HepG2 (cell line): ENCODE measurements around the gene RPS6KA2. TPM values are rescaled to one million over a fixed set of nuclear protein-coding genes. Genes with fewer than 3 reads are reported as not detected.

Experiments used
- CBX2 ChIP-seq, 2 experiments: fragments of 200-600 bp in 1 of 2; sonication (generic); formaldehyde crosslinking in 1 of 2; IDR thresholded peaks; 2 replicates each; pipeline versions ENCODE4 v1.7.0 to v1.8.1; 2018 to 2022; ENCODE audit warnings: low read depth in 2 of 2, low read length in 1 of 2, mild to moderate bottlenecking in 1 of 2, missing genetic modification reagents in 1 of 2
- FIP1L1 ChIP-seq: fragments of 200-400 bp; formaldehyde crosslinking; IDR thresholded peaks from 2 replicates; pipeline ENCODE4 v1.6.1; 2018; ENCODE audit warnings: low read depth, mild to moderate bottlenecking, low read length, moderate library complexity, borderline replicate concordance; ENCODE audit not compliant: insufficient read depth
- LCORL ChIP-seq, 2 experiments: fragments of 450-650 bp in 1 of 2; sonication (generic) in 1 of 2; formaldehyde crosslinking in 1 of 2; IDR thresholded peaks; 2 replicates each; pipeline versions ENCODE4 v1.5.0 to v1.6.1; 2017 to 2020; ENCODE audit warnings: antibody characterized with exemption in 1 of 2, missing genetic modification reagents in 1 of 2
- PCBP1 ChIP-seq: fragments of 200-400 bp; formaldehyde crosslinking; IDR thresholded peaks from 2 replicates; pipeline ENCODE4 v1.6.1; 2017; ENCODE audit warnings: mild to moderate bottlenecking, low read depth, low read length, borderline replicate concordance
- PHB2 ChIP-seq: fragments of 450-650 bp; IDR thresholded peaks from 2 replicates; pipeline ENCODE4 v1.6.1; 2018; ENCODE audit not compliant: partially characterized antibody
- PHF21A ChIP-seq: sonication (generic); formaldehyde crosslinking; IDR thresholded peaks from 2 replicates; pipeline ENCODE4 v1.5.0; 2020; ENCODE audit warnings: mild to moderate bottlenecking, missing genetic modification reagents
- POLR2G ChIP-seq: fragments of 200-400 bp; formaldehyde crosslinking; IDR thresholded peaks from 2 replicates; pipeline ENCODE4 v1.6.1; 2018; ENCODE audit warnings: mild to moderate bottlenecking, low read depth, low read length, moderate library complexity
- RAD21 ChIP-seq: fragments of 450-650 bp; formaldehyde crosslinking; IDR thresholded peaks from 2 replicates; pipeline ENCODE4 v1.5.0; 2020; ENCODE audit warnings: mild to moderate bottlenecking
- SOX13 ChIP-seq, 3 experiments: fragments of 450-650 bp in 1 of 3; sonication (generic) in 1 of 3; formaldehyde crosslinking in 1 of 3; IDR thresholded peaks in 2 of 3; conservative IDR thresholded peaks in 1 of 3; 2 replicates each; pipeline versions ENCODE4 v1.5.0 to v1.6.1; 2016 to 2020; ENCODE audit warnings: antibody characterized with exemption in 1 of 3, mild to moderate bottlenecking in 1 of 3, missing compliant biosample characterization in 1 of 3, missing genetic modification reagents in 1 of 3, moderate library complexity in 1 of 3
- SP5 ChIP-seq: IDR thresholded peaks from 2 replicates; pipeline ENCODE4 v1.6.1; 2016; ENCODE audit warnings: low read depth, borderline replicate concordance
- TOPORS ChIP-seq: sonication (generic); formaldehyde crosslinking; IDR thresholded peaks from 2 replicates; pipeline ENCODE4 v1.8.0; 2023; ENCODE audit warnings: mild to moderate bottlenecking, missing genetic modification reagents
- ZFP62 ChIP-seq: sonication (generic); formaldehyde crosslinking; IDR thresholded peaks from 2 replicates; pipeline ENCODE4 v1.4.0; 2020; ENCODE audit warnings: missing genetic modification reagents
- ZFY ChIP-seq: sonication (generic); formaldehyde crosslinking; IDR thresholded peaks from 2 replicates; pipeline ENCODE4 v1.4.0; 2020; ENCODE audit warnings: missing genetic modification reagents
- ZNF230 ChIP-seq: sonication (generic); formaldehyde crosslinking; IDR thresholded peaks from 2 replicates; pipeline ENCODE4 v1.4.0; 2020; ENCODE audit warnings: mild to moderate bottlenecking, missing genetic modification reagents
- ZNF382 ChIP-seq: sonication (generic); formaldehyde crosslinking; IDR thresholded peaks from 2 replicates; pipeline ENCODE4 v1.5.0; 2020; ENCODE audit warnings: missing genetic modification reagents, mild to moderate bottlenecking, borderline replicate concordance
- ZNF746 ChIP-seq: sonication (generic); formaldehyde crosslinking; IDR thresholded peaks from 2 replicates; pipeline ENCODE4 v1.8.0; 2022; ENCODE audit warnings: mild to moderate bottlenecking, missing genetic modification reagents
- ZNF878 ChIP-seq: sonication (generic); formaldehyde crosslinking; IDR thresholded peaks from 2 replicates; pipeline ENCODE4 v1.8.1; 2023; ENCODE audit warnings: mild to moderate bottlenecking, missing genetic modification reagents, moderate library complexity
- polyA plus RNA-seq, 8 experiments: library from polyadenylated mRNA; depleted of rRNA in 3 of 8; stranded (reverse) in 7 of 8; unstranded in 1 of 8; fragments of >200 nt; fragmentation: Illumina TruSeq in 4 of 8; extraction: Trizol in 4 of 8; gene quantifications; 2 replicates each; pipeline versions ENCODE4 v1.2.1 to v1.2.3, GENCODE V29; 2011 to 2016; ENCODE audit warnings: low read depth in 4 of 8, missing spikeins in 1 of 8, mixed read lengths in 1 of 8; ENCODE audit not compliant: insufficient read depth in 1 of 8
- total RNA-seq, 5 experiments: library from RNA; depleted of rRNA; stranded (reverse); fragments of >200 nt; fragmentation: Illumina TruSeq; extraction: Trizol; gene quantifications; 2 replicates each; pipeline ENCODE4 v1.2.3, GENCODE V29; 2016; ENCODE audit warnings: low read depth in 1 of 5
- TF ChIP-seq, protein P1 (sequence below): IDR thresholded peaks from 2 replicates; pipeline ENCODE4 v1.6.1; 2016; ENCODE audit warnings: missing compliant biosample characterization, missing genetic modification reagents, borderline replicate concordance
- TF ChIP-seq, protein P2 (sequence below): sonication (generic); formaldehyde crosslinking; IDR thresholded peaks from 2 replicates; pipeline ENCODE4 v1.8.0; 2022; ENCODE audit warnings: mild to moderate bottlenecking, missing genetic modification reagents, moderate library complexity
- TF ChIP-seq, protein P3 (sequence below): sonication (generic); formaldehyde crosslinking; IDR thresholded peaks from 2 replicates; pipeline ENCODE4 v1.5.1; 2020; ENCODE audit warnings: missing genetic modification reagents, mild to moderate bottlenecking, borderline replicate concordance
- TF ChIP-seq, protein P4 (sequence below): IDR thresholded peaks from 2 replicates; pipeline ENCODE4 v1.6.1; 2016; ENCODE audit warnings: missing genetic modification reagents, missing compliant biosample characterization
- TF ChIP-seq, protein P5 (sequence below): IDR thresholded peaks from 2 replicates; pipeline ENCODE4 v1.6.1; 2016; ENCODE audit warnings: low read depth, control low read depth

RPS6KA2 gene
- total and polyA plus RNA-seq, 2 of the 13 experiments (the other 11 are each of a cell fraction or from before 2014, with no cell fraction given), result 0.22 to 0.38 TPM

DNA sequence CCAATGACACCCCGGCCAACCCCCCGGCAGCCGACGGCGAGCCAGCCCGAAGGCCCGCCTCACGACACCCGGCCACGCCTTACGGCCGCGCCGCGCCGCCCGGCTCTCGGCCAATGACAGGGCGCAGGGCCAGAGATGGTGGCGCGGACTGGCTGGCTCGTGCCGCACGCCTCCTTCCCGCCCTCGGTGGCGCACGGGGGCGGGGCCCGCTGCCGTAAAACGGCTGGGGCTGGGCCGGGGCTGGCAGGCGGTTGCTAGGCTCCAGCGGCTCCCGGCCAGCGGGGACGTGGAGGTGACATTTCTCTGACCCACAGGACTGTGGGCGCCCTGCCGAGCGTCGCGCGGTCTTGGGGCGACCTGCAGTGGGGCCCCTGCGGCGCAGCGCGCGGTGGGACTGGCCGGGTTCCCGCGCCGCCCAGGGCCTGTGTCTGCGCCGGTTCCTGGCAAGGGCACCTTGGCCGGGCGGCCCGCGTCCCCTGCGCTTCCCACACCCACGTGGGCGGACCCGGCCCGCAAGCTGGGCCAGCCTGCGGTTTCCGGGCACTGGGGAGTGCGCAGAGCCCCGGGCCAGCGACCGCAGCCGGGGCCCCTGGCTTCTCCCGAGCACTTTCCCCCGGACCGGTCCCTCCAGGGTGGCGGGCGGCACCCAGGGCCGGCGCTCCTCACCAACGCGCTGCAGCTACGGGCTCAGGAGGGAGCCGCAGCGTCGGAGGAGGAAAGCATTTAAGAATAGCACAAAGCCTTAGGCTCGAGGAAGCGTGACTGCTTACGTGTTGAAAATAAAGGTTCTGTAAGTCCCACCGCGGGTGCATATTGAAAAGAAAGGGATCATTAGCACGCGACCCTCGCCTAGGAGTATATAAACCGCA is 243.9 kb downstream of the RPS6KA2 start, which contains the start of gene MPC1 (continued):
- TF ChIP-seq ZNF746 (no peak), ZFP62 (CRISPR knock-in tag) (no peak), SP5 (CRISPR knock-in tag) (peak; percentile 84), TOPORS (CRISPR knock-in tag) (peak; percentile 86; the same call in 1 of the 2 replicates), ZNF878 (CRISPR knock-in tag) (no peak; the same call in 1 of the 2 replicates), FIP1L1 (no peak), PCBP1 (no peak), RAD21 (CRISPR knock-in tag) (peak; percentile 65), PHB2 (no peak), ZNF382 (no peak), LCORL (IDR thresholded peaks at IDR 0.05) (no peak), LCORL (CRISPR knock-in tag; IDR thresholded peaks at IDR 0.05) (0 out of 2 replicates have a peak, but pooled peaks have one; percentile 16), ZFY (peak; percentile 89), POLR2G (peak; percentile 94), PHF21A (peak; percentile 85), CBX2 (IDR thresholded peaks at IDR 0.05; ENCODE audit: low read depth, low read length) (no peak), CBX2 (CRISPR knock-in tag; IDR thresholded peaks at IDR 0.05; ENCODE audit: low read depth) (peak; percentile 91; the same call in 1 of the 2 replicates), ZNF230 (CRISPR knock-in tag) (no peak), SOX13 (IDR thresholded peaks at IDR 0.05) (no peak; the same call in 1 of the 2 replicates), SOX13 (CRISPR knock-in tag; conservative IDR thresholded peaks at IDR 0.05 in 1 of 2, IDR thresholded peaks at IDR 0.05 in 1 of 2) (no peak)
- TF ChIP-seq, protein P1, sequence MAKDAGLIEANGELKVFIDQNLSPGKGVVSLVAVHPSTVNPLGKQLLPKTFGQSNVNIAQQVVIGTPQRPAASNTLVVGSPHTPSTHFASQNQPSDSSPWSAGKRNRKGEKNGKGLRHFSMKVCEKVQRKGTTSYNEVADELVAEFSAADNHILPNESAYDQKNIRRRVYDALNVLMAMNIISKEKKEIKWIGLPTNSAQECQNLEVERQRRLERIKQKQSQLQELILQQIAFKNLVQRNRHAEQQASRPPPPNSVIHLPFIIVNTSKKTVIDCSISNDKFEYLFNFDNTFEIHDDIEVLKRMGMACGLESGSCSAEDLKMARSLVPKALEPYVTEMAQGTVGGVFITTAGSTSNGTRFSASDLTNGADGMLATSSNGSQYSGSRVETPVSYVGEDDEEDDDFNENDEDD (CRISPR knock-in tag), result peak; percentile 99
- TF ChIP-seq, protein P2, sequence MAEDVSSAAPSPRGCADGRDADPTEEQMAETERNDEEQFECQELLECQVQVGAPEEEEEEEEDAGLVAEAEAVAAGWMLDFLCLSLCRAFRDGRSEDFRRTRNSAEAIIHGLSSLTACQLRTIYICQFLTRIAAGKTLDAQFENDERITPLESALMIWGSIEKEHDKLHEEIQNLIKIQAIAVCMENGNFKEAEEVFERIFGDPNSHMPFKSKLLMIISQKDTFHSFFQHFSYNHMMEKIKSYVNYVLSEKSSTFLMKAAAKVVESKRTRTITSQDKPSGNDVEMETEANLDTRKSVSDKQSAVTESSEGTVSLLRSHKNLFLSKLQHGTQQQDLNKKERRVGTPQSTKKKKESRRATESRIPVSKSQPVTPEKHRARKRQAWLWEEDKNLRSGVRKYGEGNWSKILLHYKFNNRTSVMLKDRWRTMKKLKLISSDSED (CRISPR knock-in tag), result peak; percentile 42; the same call in 1 of the 2 replicates
- TF ChIP-seq, protein P3, sequence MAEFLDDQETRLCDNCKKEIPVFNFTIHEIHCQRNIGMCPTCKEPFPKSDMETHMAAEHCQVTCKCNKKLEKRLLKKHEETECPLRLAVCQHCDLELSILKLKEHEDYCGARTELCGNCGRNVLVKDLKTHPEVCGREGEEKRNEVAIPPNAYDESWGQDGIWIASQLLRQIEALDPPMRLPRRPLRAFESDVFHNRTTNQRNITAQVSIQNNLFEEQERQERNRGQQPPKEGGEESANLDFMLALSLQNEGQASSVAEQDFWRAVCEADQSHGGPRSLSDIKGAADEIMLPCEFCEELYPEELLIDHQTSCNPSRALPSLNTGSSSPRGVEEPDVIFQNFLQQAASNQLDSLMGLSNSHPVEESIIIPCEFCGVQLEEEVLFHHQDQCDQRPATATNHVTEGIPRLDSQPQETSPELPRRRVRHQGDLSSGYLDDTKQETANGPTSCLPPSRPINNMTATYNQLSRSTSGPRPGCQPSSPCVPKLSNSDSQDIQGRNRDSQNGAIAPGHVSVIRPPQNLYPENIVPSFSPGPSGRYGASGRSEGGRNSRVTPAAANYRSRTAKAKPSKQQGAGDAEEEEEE, result no peak
- TF ChIP-seq, protein P4, sequence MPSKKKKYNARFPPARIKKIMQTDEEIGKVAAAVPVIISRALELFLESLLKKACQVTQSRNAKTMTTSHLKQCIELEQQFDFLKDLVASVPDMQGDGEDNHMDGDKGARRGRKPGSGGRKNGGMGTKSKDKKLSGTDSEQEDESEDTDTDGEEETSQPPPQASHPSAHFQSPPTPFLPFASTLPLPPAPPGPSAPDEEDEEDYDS (CRISPR knock-in tag), result peak; percentile 97
- TF ChIP-seq, protein P5, sequence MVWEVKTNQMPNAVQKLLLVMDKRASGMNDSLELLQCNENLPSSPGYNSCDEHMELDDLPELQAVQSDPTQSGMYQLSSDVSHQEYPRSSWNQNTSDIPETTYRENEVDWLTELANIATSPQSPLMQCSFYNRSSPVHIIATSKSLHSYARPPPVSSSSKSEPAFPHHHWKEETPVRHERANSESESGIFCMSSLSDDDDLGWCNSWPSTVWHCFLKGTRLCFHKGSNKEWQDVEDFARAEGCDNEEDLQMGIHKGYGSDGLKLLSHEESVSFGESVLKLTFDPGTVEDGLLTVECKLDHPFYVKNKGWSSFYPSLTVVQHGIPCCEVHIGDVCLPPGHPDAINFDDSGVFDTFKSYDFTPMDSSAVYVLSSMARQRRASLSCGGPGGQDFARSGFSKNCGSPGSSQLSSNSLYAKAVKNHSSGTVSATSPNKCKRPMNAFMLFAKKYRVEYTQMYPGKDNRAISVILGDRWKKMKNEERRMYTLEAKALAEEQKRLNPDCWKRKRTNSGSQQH, result peak; percentile 8
